Liver (tissue), 3 donors: Measurements from ENCODE around the gene SGK1.

Experiments
- EGR1 ChIP-seq, 2 donors: IDR thresholded peaks; 2 replicates each; pipeline ENCODE4 v1.6.1; 2016 to 2018; ENCODE audit warnings: antibody characterized with exemption in 2 of 2, low read depth in 2 of 2
- GABPA ChIP-seq, 2 donors: IDR thresholded peaks in 1 of 2; conservative IDR thresholded peaks in 1 of 2; 2 replicates each; pipeline ENCODE4 v1.6.1; 2016; ENCODE audit warnings: antibody characterized with exemption in 2 of 2, mild to moderate bottlenecking in 1 of 2, moderate library complexity in 1 of 2
- JUND ChIP-seq, 2 donors: IDR thresholded peaks; 2 replicates each; pipeline ENCODE4 v1.6.1; 2016; ENCODE audit warnings: antibody characterized with exemption in 2 of 2
- RAD21 ChIP-seq, 2 donors: IDR thresholded peaks; 2 replicates each; pipeline ENCODE4 v1.6.1; 2016; ENCODE audit warnings: antibody characterized with exemption in 2 of 2, mild to moderate bottlenecking in 2 of 2
- RXRA ChIP-seq, 2 donors: IDR thresholded peaks; 2 replicates each; pipeline ENCODE4 v1.6.1; 2017 to 2018; ENCODE audit warnings: antibody characterized with exemption in 2 of 2, mild to moderate bottlenecking in 1 of 2
- SP1 ChIP-seq: IDR thresholded peaks from 2 replicates; pipeline ENCODE4 v1.6.1; 2018; ENCODE audit warnings: antibody characterized with exemption, mild to moderate bottlenecking
- TAF1 ChIP-seq: conservative IDR thresholded peaks from 2 replicates; pipeline ENCODE4 v1.6.1; 2016; ENCODE audit warnings: antibody characterized with exemption, mild to moderate bottlenecking
- YY1 ChIP-seq: IDR thresholded peaks from 2 replicates; pipeline ENCODE4 v1.6.1; 2016; ENCODE audit warnings: antibody characterized with exemption, mild to moderate bottlenecking
- TF ChIP-seq, protein P1 (sequence below): fragments of 150-350 bp; IDR thresholded peaks from 2 replicates; pipeline ENCODE4 v1.5.1; 2017; ENCODE audit warnings: improper control_type of control experiment, low read depth, low read length; ENCODE audit not compliant: missing input control
- TF ChIP-seq, protein P2 (sequence below): IDR thresholded peaks from 2 replicates; pipeline ENCODE4 v1.6.1; 2016; ENCODE audit warnings: antibody characterized with exemption, mild to moderate bottlenecking
- TF ChIP-seq, protein P3 (sequence below): IDR thresholded peaks from 2 replicates; pipeline ENCODE4 v1.6.1; 2016; ENCODE audit warnings: antibody characterized with exemption
- donor health status: healthy.
- donor health status: healthy.

DNA sequence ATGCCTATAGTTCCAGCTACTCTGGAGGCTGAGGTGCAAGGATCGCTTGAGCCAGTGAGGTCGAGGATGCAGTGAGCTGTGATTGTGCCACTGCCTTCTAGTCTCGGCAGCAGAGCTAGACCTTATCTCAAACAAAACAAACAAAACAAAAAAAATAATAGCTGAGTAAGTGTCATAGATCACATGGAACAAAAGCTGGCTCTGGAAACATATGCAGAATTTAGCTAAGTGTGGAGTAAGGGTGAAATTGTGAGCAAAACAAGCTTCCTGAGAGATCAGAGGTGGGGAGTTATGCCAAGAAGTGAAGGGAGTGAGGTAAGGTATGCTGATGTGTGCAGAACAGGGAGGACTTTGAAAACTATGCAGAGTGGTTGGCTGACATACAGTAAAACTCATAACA lies 18.7 kb downstream of the SGK1 start:
- TF ChIP-seq RAD21 (IDR thresholded peaks at IDR 0.05) (no peak), JUND (IDR thresholded peaks at IDR 0.05) (no peak), TAF1 (no peak), SP1 (no peak), YY1 (no peak), RXRA (IDR thresholded peaks at IDR 0.05) (no peak), EGR1 (IDR thresholded peaks at IDR 0.05; ENCODE audit: low read depth in 2 of 2) (no peak), GABPA (IDR thresholded peaks at IDR 0.05 in 1 of 2, conservative IDR thresholded peaks at IDR 0.05 in 1 of 2) (no peak)
- TF ChIP-seq, protein P1, sequence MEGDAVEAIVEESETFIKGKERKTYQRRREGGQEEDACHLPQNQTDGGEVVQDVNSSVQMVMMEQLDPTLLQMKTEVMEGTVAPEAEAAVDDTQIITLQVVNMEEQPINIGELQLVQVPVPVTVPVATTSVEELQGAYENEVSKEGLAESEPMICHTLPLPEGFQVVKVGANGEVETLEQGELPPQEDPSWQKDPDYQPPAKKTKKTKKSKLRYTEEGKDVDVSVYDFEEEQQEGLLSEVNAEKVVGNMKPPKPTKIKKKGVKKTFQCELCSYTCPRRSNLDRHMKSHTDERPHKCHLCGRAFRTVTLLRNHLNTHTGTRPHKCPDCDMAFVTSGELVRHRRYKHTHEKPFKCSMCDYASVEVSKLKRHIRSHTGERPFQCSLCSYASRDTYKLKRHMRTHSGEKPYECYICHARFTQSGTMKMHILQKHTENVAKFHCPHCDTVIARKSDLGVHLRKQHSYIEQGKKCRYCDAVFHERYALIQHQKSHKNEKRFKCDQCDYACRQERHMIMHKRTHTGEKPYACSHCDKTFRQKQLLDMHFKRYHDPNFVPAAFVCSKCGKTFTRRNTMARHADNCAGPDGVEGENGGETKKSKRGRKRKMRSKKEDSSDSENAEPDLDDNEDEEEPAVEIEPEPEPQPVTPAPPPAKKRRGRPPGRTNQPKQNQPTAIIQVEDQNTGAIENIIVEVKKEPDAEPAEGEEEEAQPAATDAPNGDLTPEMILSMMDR, result no peak
- TF ChIP-seq, protein P2, sequence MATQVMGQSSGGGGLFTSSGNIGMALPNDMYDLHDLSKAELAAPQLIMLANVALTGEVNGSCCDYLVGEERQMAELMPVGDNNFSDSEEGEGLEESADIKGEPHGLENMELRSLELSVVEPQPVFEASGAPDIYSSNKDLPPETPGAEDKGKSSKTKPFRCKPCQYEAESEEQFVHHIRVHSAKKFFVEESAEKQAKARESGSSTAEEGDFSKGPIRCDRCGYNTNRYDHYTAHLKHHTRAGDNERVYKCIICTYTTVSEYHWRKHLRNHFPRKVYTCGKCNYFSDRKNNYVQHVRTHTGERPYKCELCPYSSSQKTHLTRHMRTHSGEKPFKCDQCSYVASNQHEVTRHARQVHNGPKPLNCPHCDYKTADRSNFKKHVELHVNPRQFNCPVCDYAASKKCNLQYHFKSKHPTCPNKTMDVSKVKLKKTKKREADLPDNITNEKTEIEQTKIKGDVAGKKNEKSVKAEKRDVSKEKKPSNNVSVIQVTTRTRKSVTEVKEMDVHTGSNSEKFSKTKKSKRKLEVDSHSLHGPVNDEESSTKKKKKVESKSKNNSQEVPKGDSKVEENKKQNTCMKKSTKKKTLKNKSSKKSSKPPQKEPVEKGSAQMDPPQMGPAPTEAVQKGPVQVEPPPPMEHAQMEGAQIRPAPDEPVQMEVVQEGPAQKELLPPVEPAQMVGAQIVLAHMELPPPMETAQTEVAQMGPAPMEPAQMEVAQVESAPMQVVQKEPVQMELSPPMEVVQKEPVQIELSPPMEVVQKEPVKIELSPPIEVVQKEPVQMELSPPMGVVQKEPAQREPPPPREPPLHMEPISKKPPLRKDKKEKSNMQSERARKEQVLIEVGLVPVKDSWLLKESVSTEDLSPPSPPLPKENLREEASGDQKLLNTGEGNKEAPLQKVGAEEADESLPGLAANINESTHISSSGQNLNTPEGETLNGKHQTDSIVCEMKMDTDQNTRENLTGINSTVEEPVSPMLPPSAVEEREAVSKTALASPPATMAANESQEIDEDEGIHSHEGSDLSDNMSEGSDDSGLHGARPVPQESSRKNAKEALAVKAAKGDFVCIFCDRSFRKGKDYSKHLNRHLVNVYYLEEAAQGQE, result no peak
- TF ChIP-seq, protein P3, sequence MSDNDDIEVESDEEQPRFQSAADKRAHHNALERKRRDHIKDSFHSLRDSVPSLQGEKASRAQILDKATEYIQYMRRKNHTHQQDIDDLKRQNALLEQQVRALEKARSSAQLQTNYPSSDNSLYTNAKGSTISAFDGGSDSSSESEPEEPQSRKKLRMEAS, result no peak
